Neural cell (in vitro differentiated cells): ENCODE data around the gene KIF21B.
"Not testable (repeated sequence)": the region's sequence is repeated elsewhere in the genome, so short reads cannot be mapped to it uniquely, and the experiment has no call there.

Source experiments
- EP300 ChIP-seq: fragments of 450-650 bp; conservative IDR thresholded peaks from 2 replicates; pipeline ENCODE4 v1.6.1; 2014; ENCODE audit warnings: antibody characterized with exemption, mild to moderate bottlenecking, moderate library complexity; ENCODE audit not compliant: poor library complexity, severe bottlenecking
- EZH2 ChIP-seq: fragments of 200-600, 300-800 bp; shearing (Covaris generic), sonication (generic); IDR thresholded peaks from 2 replicates; pipeline ENCODE4 v1.6.1; 2014; ENCODE audit warnings: antibody characterized with exemption, low read length, borderline replicate concordance, mild to moderate bottlenecking; ENCODE audit not compliant: insufficient read depth, poor library complexity, severe bottlenecking
- MXI1 ChIP-seq: fragments of 450-650 bp; conservative IDR thresholded peaks from 2 replicates; pipeline ENCODE4 v1.6.1; 2014; ENCODE audit warnings: antibody characterized with exemption, mild to moderate bottlenecking; ENCODE audit not compliant: poor library complexity, severe bottlenecking
- POLR2AphosphoS5 ChIP-seq: IDR thresholded peaks from 2 replicates; pipeline ENCODE4 v1.6.1; 2012
- RAD21 ChIP-seq: fragments of 450-650 bp; conservative IDR thresholded peaks from 2 replicates; pipeline ENCODE4 v1.6.1; 2014; ENCODE audit warnings: antibody characterized with exemption, mild to moderate bottlenecking, moderate library complexity
- SMC3 ChIP-seq: fragments of 450-650 bp; conservative IDR thresholded peaks from 2 replicates; pipeline ENCODE4 v1.6.1; 2014; ENCODE audit warnings: antibody characterized with exemption, mild to moderate bottlenecking, moderate library complexity; ENCODE audit not compliant: poor library complexity
- TAF1 ChIP-seq: IDR thresholded peaks from 2 replicates; pipeline ENCODE4 v1.6.1; 2012; ENCODE audit warnings: low read depth
- TF ChIP-seq, protein P1 (sequence below): fragments of 450-650 bp; IDR thresholded peaks from 2 replicates; pipeline ENCODE4 v1.5.1; 2014; ENCODE audit warnings: antibody characterized with exemption, mild to moderate bottlenecking, moderate library complexity; ENCODE audit not compliant: poor library complexity, severe bottlenecking
- TF ChIP-seq, protein P2 (sequence below): IDR thresholded peaks from 2 replicates; pipeline ENCODE4 v1.6.1; 2012; ENCODE audit warnings: borderline replicate concordance

GRCh38 chr1:200962151-200962550 is 61.4 kb downstream of the KIF21B start:
- TF ChIP-seq, protein P1, sequence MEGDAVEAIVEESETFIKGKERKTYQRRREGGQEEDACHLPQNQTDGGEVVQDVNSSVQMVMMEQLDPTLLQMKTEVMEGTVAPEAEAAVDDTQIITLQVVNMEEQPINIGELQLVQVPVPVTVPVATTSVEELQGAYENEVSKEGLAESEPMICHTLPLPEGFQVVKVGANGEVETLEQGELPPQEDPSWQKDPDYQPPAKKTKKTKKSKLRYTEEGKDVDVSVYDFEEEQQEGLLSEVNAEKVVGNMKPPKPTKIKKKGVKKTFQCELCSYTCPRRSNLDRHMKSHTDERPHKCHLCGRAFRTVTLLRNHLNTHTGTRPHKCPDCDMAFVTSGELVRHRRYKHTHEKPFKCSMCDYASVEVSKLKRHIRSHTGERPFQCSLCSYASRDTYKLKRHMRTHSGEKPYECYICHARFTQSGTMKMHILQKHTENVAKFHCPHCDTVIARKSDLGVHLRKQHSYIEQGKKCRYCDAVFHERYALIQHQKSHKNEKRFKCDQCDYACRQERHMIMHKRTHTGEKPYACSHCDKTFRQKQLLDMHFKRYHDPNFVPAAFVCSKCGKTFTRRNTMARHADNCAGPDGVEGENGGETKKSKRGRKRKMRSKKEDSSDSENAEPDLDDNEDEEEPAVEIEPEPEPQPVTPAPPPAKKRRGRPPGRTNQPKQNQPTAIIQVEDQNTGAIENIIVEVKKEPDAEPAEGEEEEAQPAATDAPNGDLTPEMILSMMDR: not testable (repeated sequence)
- TF ChIP-seq POLR2AphosphoS5, EZH2, EP300, SMC3, TAF1, RAD21, MXI1: not testable (repeated sequence)
- TF ChIP-seq, protein P2, sequence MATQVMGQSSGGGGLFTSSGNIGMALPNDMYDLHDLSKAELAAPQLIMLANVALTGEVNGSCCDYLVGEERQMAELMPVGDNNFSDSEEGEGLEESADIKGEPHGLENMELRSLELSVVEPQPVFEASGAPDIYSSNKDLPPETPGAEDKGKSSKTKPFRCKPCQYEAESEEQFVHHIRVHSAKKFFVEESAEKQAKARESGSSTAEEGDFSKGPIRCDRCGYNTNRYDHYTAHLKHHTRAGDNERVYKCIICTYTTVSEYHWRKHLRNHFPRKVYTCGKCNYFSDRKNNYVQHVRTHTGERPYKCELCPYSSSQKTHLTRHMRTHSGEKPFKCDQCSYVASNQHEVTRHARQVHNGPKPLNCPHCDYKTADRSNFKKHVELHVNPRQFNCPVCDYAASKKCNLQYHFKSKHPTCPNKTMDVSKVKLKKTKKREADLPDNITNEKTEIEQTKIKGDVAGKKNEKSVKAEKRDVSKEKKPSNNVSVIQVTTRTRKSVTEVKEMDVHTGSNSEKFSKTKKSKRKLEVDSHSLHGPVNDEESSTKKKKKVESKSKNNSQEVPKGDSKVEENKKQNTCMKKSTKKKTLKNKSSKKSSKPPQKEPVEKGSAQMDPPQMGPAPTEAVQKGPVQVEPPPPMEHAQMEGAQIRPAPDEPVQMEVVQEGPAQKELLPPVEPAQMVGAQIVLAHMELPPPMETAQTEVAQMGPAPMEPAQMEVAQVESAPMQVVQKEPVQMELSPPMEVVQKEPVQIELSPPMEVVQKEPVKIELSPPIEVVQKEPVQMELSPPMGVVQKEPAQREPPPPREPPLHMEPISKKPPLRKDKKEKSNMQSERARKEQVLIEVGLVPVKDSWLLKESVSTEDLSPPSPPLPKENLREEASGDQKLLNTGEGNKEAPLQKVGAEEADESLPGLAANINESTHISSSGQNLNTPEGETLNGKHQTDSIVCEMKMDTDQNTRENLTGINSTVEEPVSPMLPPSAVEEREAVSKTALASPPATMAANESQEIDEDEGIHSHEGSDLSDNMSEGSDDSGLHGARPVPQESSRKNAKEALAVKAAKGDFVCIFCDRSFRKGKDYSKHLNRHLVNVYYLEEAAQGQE: not testable (repeated sequence)
